ENCODE results near the gene ISLR2. TPM values are rescaled to one million over a fixed set of nuclear protein-coding genes. Genes with fewer than 3 reads are reported as not detected.

ISLR2 gene
- total RNA-seq, 1 experiment from 2014 or later = not detected

DNA sequence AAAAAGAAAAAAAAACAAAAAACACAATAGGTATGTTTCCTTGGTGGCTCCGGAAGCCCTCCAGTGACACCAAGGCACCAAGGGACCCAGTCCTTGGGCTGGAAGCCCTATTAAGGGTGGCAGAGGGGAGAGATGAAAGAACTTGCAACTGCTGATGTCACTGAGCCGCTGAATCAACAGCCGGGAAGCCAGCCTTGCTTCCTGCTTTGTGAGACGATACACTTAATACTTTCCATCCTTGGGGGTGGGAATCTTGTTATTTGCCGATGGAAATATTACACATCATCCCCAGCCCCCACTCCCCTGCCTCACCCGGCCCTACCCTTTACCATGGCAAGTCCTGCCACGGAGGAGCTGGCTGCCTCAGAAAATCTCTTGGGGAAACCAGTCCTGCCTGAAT is 5.6 kb upstream of the ISLR2 start:
- no peak for DNase-seq
- H3K4me3 ChIP-seq = no peak overlapping the region
- no peaks in the 10 kb centered on the region for H3K9me3 ChIP-seq
- peaks cover 27% of the 10 kb centered on the region for H3K27me3 ChIP-seq
- H3K36me3 ChIP-seq = no peaks in the 10 kb centered on the region

DNA sequence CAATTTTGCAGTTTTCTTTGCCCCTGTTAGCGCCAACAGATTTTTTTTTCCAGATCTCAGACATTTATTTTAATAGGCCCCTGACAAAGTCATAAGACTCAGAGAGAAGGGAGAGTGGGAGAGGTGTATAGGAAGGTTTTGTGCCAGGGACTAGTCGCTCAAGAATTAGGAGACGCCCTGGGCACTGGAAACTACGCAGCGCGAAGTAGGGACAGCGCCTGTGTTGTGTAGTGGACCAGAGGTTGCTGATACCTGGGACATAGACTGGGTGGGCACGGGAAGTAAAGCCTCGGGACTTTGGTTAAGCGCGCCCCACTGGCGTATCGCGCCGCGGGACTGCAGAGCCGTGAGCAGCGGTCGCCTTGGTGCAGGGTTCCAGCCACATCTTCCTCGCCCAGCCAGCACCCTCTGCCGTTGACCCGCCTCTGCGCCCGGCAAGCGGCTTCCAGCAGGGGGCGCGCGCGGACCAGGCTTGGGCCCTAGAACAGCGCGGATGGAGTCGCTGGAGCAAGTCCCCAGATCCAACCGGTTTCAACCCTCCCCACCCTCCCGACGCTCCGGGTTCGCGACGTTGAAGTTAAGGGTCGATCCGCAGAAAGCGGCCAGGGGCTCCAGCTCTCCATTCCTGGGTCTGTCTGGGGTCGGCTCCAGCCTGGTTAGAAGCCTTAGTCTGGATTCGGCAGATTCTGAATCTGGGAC is 3.0 kb upstream of the ISLR2 start:
- peak; percentile 85 for DNase-seq
- Histone ChIP-seq H3K36me3 (no peaks in the 10 kb centered on the region), H3K9me3 (no peaks in the 10 kb centered on the region), H3K27me3 (peaks cover 39% of the 10 kb centered on the region), H3K4me3 (peak overlapping the region; percentile 37)

GRCh38 chr15:74127954-74128784 is 2.2 kb upstream of the ISLR2 start:
- Histone ChIP-seq H3K9me3 (no peaks in the 10 kb centered on the region), H3K27me3 (peaks cover 46% of the 10 kb centered on the region), H3K36me3 (no peaks in the 10 kb centered on the region), H3K4me3 (peak overlapping the region; percentile 37)
- DNase-seq = no peak

DNA sequence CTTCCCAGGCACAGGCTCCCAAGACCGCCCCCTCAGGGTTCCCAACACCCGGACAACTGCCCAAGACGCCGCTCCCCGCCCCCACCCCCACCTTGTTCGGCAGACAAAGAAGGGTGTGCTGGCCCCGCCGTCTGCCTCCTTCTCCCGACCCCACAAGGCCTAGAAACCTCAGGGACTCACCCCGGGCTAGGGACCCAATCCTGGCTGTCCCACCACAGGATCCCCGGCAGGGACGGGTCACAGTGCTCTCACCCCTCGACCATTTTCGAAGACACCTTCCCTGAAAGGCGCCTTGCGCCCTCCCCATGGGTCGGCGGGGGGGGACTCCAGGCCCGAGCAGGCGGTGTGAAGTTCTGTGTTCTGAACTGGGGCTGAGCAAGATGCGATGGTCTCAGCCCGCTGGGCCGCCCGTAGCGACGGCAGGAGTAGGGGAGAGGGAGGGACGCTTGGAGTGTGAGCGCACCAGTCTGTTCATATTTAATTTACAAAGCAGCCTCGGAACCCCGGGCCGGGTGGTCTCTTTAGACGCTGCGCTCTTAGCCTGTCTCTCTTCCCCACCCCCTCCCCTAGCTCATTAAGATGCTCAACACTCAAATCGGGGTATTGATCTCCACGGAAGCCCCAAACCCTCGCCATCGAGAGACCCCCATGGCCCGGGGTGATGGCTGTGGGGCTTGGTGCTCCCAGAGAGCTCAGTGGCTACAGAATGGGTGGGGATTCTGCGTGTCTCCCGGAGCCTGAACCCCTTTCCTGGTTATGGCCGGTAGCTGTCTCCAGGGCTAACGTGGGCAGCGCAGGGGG is 1.4 kb upstream of the ISLR2 start:
- H3K9me3 ChIP-seq = no peaks in the 10 kb centered on the region
- H3K36me3 ChIP-seq = no peaks in the 10 kb centered on the region
- H3K27me3 ChIP-seq = peaks cover 46% of the 10 kb centered on the region
- no peak for DNase-seq
- H3K4me3 ChIP-seq = no peak overlapping the region

- no peak overlapping the region for H3K4me3 ChIP-seq
- H3K9me3 ChIP-seq = no peaks in the 10 kb centered on the region
- no peak for DNase-seq
- H3K36me3 ChIP-seq = no peaks in the 10 kb centered on the region
- peaks cover 46% of the 10 kb centered on the region for H3K27me3 ChIP-seq
These were observed 716 bp upstream of the ISLR2 start for GRCh38 chr15:74129586-74130154.

GRCh38 chr15:74130849-74131627 is 652 bp downstream of the ISLR2 start:
- no peak for DNase-seq
- Histone ChIP-seq H3K36me3 (no peaks in the 10 kb centered on the region), H3K4me3 (no peak overlapping the region), H3K27me3 (peaks cover 46% of the 10 kb centered on the region), H3K9me3 (no peaks in the 10 kb centered on the region)

- H3K27me3 ChIP-seq = peaks cover 46% of the 10 kb centered on the region
- no peaks in the 10 kb centered on the region for H3K9me3 ChIP-seq
- H3K36me3 ChIP-seq = no peaks in the 10 kb centered on the region
- no peak for DNase-seq
- H3K4me3 ChIP-seq = no peak overlapping the region
These were observed 1.4 kb downstream of the ISLR2 start for GRCh38 chr15:74131628-74132413.

GRCh38 chr15:74132681-74133651 is 2.6 kb downstream of the ISLR2 start:
- Histone ChIP-seq H3K4me3 (no peak overlapping the region), H3K9me3 (no peaks in the 10 kb centered on the region), H3K27me3 (peaks cover 46% of the 10 kb centered on the region), H3K36me3 (no peaks in the 10 kb centered on the region)
- no peak for DNase-seq

DNA sequence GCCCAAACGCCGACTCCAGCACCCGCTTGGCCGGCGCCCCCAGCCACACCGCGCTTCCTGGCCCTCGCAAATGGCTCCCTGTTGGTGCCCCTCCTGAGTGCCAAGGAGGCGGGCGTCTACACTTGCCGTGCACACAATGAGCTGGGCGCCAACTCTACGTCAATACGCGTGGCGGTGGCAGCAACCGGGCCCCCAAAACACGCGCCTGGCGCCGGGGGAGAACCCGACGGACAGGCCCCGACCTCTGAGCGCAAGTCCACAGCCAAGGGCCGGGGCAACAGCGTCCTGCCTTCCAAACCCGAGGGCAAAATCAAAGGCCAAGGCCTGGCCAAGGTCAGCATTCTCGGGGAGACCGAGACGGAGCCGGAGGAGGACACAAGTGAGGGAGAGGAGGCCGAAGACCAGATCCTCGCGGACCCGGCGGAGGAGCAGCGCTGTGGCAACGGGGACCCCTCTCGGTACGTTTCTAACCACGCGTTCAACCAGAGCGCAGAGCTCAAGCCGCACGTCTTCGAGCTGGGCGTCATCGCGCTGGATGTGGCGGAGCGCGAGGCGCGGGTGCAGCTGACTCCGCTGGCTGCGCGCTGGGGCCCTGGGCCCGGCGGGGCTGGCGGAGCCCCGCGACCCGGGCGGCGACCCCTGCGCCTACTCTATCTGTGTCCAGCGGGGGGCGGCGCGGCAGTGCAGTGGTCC is 3.5 kb downstream of the ISLR2 start:
- H3K9me3 ChIP-seq = no peaks in the 10 kb centered on the region
- H3K27me3 ChIP-seq = peaks cover 38% of the 10 kb centered on the region
- DNase-seq = no peak
- H3K4me3 ChIP-seq = no peak overlapping the region
- H3K36me3 ChIP-seq = no peaks in the 10 kb centered on the region

DNA sequence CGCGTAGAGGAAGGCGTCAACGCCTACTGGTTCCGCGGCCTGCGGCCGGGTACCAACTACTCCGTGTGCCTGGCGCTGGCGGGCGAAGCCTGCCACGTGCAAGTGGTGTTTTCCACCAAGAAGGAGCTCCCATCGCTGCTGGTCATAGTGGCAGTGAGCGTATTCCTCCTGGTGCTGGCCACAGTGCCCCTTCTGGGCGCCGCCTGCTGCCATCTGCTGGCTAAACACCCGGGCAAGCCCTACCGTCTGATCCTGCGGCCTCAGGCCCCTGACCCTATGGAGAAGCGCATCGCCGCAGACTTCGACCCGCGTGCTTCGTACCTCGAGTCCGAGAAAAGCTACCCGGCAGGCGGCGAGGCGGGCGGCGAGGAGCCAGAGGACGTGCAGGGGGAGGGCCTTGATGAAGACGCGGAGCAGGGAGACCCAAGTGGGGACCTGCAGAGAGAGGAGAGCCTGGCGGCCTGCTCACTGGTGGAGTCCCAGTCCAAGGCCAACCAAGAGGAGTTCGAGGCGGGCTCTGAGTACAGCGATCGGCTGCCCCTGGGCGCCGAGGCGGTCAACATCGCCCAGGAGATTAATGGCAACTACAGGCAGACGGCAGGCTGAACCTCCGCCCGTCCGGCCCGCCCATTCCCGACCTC is 4.1 kb downstream of the ISLR2 start:
- Histone ChIP-seq H3K9me3 (no peaks in the 10 kb centered on the region), H3K36me3 (no peaks in the 10 kb centered on the region), H3K4me3 (no peak overlapping the region), H3K27me3 (peaks cover 32% of the 10 kb centered on the region)
- DNase-seq = peak; percentile 35

GRCh38 chr15:74135041-74135565 is 4.7 kb downstream of the ISLR2 start:
- no peak for DNase-seq
- H3K27me3 ChIP-seq = peaks cover 27% of the 10 kb centered on the region
- no peak overlapping the region; the same call in 1 of the 2 replicates for H3K4me3 ChIP-seq

DNA sequence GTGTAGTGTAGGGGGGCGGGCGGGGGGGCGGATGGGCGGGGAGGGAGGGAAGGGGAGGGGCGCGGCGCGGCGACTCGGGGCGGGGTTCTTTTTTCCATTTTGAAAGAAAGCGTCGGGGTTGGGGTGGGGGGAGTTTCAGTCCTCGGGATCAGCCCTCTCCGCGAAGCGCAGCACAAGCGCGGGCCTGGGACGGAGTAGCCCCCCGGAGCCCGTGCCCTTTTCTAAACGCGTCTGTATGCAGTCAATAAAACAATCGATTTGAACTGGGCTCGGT is 6.1 kb downstream of the ISLR2 start:
- H3K27me3 ChIP-seq = peaks cover 13% of the 10 kb centered on the region
- no peaks in the 10 kb centered on the region for H3K36me3 ChIP-seq
- DNase-seq = no peak
- H3K9me3 ChIP-seq = no peaks in the 10 kb centered on the region
- peak overlapping the region; percentile 53 for H3K4me3 ChIP-seq

More at GRCh38 chr15:74135041-74135565, 4.7 kb downstream of the ISLR2 start:
- H3K9me3 ChIP-seq = no peaks in the 10 kb centered on the region
- no peaks in the 10 kb centered on the region for H3K36me3 ChIP-seq

GRCh38 chr15:74136814-74137536 is 6.6 kb downstream of the ISLR2 start:
- no peak for DNase-seq
- no peaks in the 10 kb centered on the region for H3K9me3 ChIP-seq
- no peaks in the 10 kb centered on the region for H3K36me3 ChIP-seq
- peaks cover 9% of the 10 kb centered on the region; the same call in 1 of the 2 replicates for H3K27me3 ChIP-seq
- H3K4me3 ChIP-seq = peak overlapping the region; percentile 53
